Osteoblast (primary cell): ENCODE results near the gene PRR5. TPM values are rescaled to one million over a fixed set of nuclear protein-coding genes. Genes with fewer than 3 reads are reported as not detected.

Source experiments
- DNase-seq: peaks from one replicate; pipeline ENCODE4 v3.0.0; 2011; ENCODE audit warnings: low spot score, mixed read lengths; ENCODE audit not compliant: insufficient read length; ENCODE audit errors: missing footprints
- H2AFZ ChIP-seq: 2 replicates; pipeline ENCODE4 v1.6.0; 2011; ENCODE audit warnings: mild to moderate bottlenecking, low read length
- H3K27ac ChIP-seq: 2 replicates; pipeline ENCODE4 v1.5.1; 2011; ENCODE audit warnings: mild to moderate bottlenecking, low read depth, low read length, moderate library complexity
- H3K27me3 ChIP-seq: 2 replicates; pipeline ENCODE4 v1.6.0; 2012; ENCODE audit warnings: mild to moderate bottlenecking, control low read depth, inconsistent platforms, low read length, moderate library complexity; ENCODE audit not compliant: insufficient read depth
- H3K36me3 ChIP-seq: 2 replicates; pipeline ENCODE4 v1.5.1; 2011; ENCODE audit warnings: mild to moderate bottlenecking, low read length, control low read depth, moderate library complexity; ENCODE audit not compliant: insufficient read depth
- H3K4me1 ChIP-seq: 2 replicates; pipeline ENCODE4 v1.5.1; 2011; ENCODE audit warnings: mild to moderate bottlenecking, low read length, control low read depth, moderate library complexity; ENCODE audit not compliant: insufficient read depth
- H3K4me2 ChIP-seq: 2 replicates; pipeline ENCODE4 v1.6.0; 2011; ENCODE audit warnings: mild to moderate bottlenecking, low read length; ENCODE audit not compliant: insufficient read depth
- H3K4me3 ChIP-seq: fragments of 200-600 bp; sonication (generic); 3 replicates; pipeline ENCODE4 v1.5.1; 2012; ENCODE audit warnings: mild to moderate bottlenecking, low read length, inconsistent platforms; ENCODE audit not compliant: insufficient read depth
- H3K79me2 ChIP-seq: 2 replicates; pipeline ENCODE4 v1.6.0; 2012; ENCODE audit warnings: mild to moderate bottlenecking, low read length, control low read depth, inconsistent platforms; ENCODE audit not compliant: insufficient read depth
- H3K9me3 ChIP-seq: 2 replicates; pipeline ENCODE4 v1.5.1; 2011; ENCODE audit warnings: low read depth, low read length, control low read depth
- H4K20me1 ChIP-seq: 2 replicates; pipeline ENCODE4 v1.6.0; 2012; ENCODE audit warnings: mild to moderate bottlenecking, low read length, control low read depth; ENCODE audit not compliant: insufficient read depth
- CTCF ChIP-seq: IDR thresholded peaks from 2 replicates; pipeline ENCODE4 v1.5.1; 2011; ENCODE audit warnings: mild to moderate bottlenecking, low read depth, low read length, moderate library complexity; ENCODE audit errors: extremely low read depth
- total RNA-seq: library from RNA; depleted of rRNA; stranded (reverse); fragments of >200 nt; gene quantifications from 2 replicates; pipeline ENCODE4 v1.2.3, GENCODE V29; 2012

Gene PRR5
- total RNA-seq, 1 donor, result 14.8 TPM

GRCh38 chr22:44755417-44755816 lies 53.4 kb downstream of the PRR5 start:
- H4K20me1 ChIP-seq, result no peaks in the 10 kb centered on the region
- H3K4me2 ChIP-seq, result no peak overlapping the region
- no peaks in the 10 kb centered on the region for H3K36me3 ChIP-seq
- no peak overlapping the region for H3K27ac ChIP-seq
- H3K4me1 ChIP-seq, result peaks cover 7% of the 10 kb centered on the region
- H3K27me3 ChIP-seq, result peaks cover 48% of the 10 kb centered on the region
- H3K9me3 ChIP-seq, result no peaks in the 10 kb centered on the region
- H3K79me2 ChIP-seq, result no peaks in the 10 kb centered on the region
- no peak overlapping the region for H2AFZ ChIP-seq
- no peak overlapping the region for H3K4me3 ChIP-seq
- peak; percentile 73 for DNase-seq
- no peak for TF ChIP-seq CTCF

- Histone ChIP-seq H3K9me3 (no peaks in the 10 kb centered on the region), H3K4me1 (peaks cover 7% of the 10 kb centered on the region), H3K4me2 (no peak overlapping the region), H3K79me2 (no peaks in the 10 kb centered on the region), H3K4me3 (no peak overlapping the region), H3K36me3 (no peaks in the 10 kb centered on the region), H3K27me3 (peaks cover 43% of the 10 kb centered on the region), H4K20me1 (no peaks in the 10 kb centered on the region), H3K27ac (no peak overlapping the region), H2AFZ (no peak overlapping the region)
- no peak for TF ChIP-seq CTCF
- peak; percentile 9 for DNase-seq
Observed at GRCh38 chr22:44755956-44756361, 54.0 kb downstream of the PRR5 start.

- Histone ChIP-seq H3K79me2 (no peaks in the 10 kb centered on the region), H2AFZ (no peak overlapping the region), H3K4me1 (peaks cover 7% of the 10 kb centered on the region), H4K20me1 (no peaks in the 10 kb centered on the region), H3K4me2 (no peak overlapping the region), H3K27ac (no peak overlapping the region), H3K9me3 (no peaks in the 10 kb centered on the region), H3K36me3 (no peaks in the 10 kb centered on the region), H3K27me3 (peaks cover 21% of the 10 kb centered on the region), H3K4me3 (no peak overlapping the region)
- peak; percentile 88 for DNase-seq
- TF ChIP-seq CTCF, result no peak
Observed at GRCh38 chr22:44758344-44758973, 56.5 kb downstream of the PRR5 start.

- H3K27me3 ChIP-seq, result peaks cover 16% of the 10 kb centered on the region
- DNase-seq, result peak; percentile 18
- no peak overlapping the region for H3K4me2 ChIP-seq
- peaks cover 1% of the 10 kb centered on the region for H3K4me1 ChIP-seq
- no peak for TF ChIP-seq CTCF
- H3K27ac ChIP-seq, result no peak overlapping the region
- no peaks in the 10 kb centered on the region for H3K36me3 ChIP-seq
- H3K9me3 ChIP-seq, result no peaks in the 10 kb centered on the region
- no peak overlapping the region for H3K4me3 ChIP-seq
- H2AFZ ChIP-seq, result no peak overlapping the region
- H3K79me2 ChIP-seq, result no peaks in the 10 kb centered on the region
- no peaks in the 10 kb centered on the region for H4K20me1 ChIP-seq
Observed at GRCh38 chr22:44759001-44759400, 57.0 kb downstream of the PRR5 start.
